Epithelial cell of esophagus (primary cell): ENCODE results near the gene KLHL10.
"Not testable (repeated sequence)": the region's sequence is repeated elsewhere in the genome, so short reads cannot be mapped to it uniquely, and the experiment has no call there.

Experiments used
- DNase-seq: peaks from one replicate; pipeline ENCODE4 v3.0.0; 2010; ENCODE audit warnings: low read depth
- H3K4me3 ChIP-seq: 2 replicates; pipeline ENCODE4 v1.5.1; 2011; ENCODE audit warnings: mild to moderate bottlenecking, low read length, control low read depth
- TF ChIP-seq, protein P1 (sequence below): IDR thresholded peaks from 2 replicates; pipeline ENCODE4 v1.5.1; 2011; ENCODE audit warnings: low read depth, mild to moderate bottlenecking, low read length, control low read depth, inconsistent platforms; ENCODE audit not compliant: insufficient read depth; ENCODE audit errors: missing control alignments

KLHL10 gene

DNA sequence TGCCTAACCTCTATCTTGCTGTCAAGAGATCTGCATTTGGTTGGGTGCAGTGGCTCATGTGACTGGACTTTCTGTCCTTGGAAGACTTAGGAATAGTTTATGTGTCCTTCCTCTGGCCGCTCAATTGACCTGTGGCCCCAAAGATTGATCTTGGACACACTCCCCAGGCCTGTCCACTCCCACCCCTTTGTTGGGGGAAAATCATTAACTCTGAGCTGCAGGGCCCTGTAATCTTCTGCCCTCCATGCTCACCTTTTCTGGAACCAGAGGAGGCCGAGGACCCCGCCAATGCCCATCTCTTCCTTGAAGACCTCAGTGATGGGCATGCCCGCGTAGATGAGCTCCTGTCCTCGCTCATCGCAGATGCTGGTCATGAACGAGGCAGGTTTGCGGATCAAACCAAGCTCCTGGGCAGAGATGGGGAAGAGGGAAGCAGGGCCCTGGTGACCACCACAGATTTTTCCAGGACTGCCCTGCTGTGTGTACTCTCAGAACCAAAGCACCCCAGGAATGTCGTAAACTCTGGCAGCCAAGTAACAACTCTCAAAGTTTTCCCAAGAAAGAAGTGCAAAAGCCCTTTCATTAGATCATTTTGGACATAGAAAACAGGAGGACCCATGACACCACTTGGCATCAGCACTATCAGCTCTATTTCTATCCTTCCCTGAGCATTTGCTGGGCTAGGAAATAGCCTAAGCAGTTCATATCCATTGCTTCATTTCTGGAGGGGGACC is 36.1 kb downstream of the KLHL10 start:
- TF ChIP-seq, protein P1, sequence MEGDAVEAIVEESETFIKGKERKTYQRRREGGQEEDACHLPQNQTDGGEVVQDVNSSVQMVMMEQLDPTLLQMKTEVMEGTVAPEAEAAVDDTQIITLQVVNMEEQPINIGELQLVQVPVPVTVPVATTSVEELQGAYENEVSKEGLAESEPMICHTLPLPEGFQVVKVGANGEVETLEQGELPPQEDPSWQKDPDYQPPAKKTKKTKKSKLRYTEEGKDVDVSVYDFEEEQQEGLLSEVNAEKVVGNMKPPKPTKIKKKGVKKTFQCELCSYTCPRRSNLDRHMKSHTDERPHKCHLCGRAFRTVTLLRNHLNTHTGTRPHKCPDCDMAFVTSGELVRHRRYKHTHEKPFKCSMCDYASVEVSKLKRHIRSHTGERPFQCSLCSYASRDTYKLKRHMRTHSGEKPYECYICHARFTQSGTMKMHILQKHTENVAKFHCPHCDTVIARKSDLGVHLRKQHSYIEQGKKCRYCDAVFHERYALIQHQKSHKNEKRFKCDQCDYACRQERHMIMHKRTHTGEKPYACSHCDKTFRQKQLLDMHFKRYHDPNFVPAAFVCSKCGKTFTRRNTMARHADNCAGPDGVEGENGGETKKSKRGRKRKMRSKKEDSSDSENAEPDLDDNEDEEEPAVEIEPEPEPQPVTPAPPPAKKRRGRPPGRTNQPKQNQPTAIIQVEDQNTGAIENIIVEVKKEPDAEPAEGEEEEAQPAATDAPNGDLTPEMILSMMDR, result no peak
- no peak for DNase-seq
- H3K4me3 ChIP-seq, result no peak overlapping the region

DNA sequence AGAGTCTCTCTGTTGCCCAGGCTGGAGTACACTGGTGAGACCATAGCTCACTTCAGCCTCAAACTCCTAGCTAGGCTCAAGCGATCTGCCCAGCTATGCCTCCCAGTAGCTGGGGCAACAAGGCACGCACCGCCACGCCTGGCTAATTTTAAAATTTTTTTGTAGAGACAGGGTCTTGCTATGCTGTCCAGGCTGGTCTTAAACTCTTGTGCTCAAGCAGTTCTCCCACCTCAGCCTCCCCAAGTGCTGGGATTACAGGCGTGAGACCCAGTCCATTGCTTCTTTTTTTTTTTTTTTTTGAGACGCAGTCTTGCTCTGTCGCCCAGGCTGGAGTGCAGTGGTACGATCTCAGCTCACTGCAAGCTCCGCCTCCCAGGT is 36.7 kb downstream of the KLHL10 start:
- H3K4me3 ChIP-seq, DNase-seq: not testable (repeated sequence)

DNA sequence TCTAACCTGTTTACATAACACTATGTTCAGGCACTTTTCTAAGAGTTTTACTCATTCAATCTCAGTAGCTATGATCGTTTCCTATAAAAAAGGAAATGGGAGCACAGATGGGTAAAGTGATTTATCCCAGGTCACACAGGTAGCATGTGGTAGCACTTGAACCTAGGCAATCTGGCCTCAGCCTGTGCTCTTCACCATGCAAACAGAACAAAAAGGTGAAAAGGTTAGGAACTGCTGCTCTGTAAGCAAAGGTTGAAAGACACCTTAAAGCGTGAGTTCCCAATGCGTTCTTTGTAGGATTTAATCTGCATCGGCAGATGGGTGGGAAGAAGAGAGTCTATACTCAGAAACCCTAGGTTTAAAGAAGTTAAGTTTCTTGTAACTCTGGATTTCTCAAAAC is 42.5 kb downstream of the KLHL10 start:
- no peak for DNase-seq
- TF ChIP-seq, protein P1, result no peak
- no peak overlapping the region for H3K4me3 ChIP-seq

DNA sequence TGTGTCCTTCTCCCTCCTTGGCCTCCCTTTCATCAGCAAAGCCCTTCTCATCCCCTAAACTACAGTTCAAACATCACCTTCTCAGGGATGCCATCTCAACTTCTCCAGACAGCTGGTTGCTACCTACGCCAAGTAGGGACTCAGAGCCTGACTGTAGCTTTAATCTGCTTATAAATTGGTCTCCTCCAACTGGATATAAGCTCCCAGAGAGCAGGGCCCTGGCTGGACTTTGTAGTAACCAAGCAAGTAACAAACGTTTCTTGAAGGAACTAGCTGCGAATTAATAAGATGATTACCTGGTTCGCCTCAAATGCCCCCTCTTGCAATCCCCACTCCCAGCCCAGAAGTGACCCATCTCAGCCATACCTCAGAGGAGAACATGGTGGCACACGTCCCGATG is 45.1 kb downstream of the KLHL10 start:
- TF ChIP-seq, protein P1, result no peak
- DNase-seq, result no peak

DNA sequence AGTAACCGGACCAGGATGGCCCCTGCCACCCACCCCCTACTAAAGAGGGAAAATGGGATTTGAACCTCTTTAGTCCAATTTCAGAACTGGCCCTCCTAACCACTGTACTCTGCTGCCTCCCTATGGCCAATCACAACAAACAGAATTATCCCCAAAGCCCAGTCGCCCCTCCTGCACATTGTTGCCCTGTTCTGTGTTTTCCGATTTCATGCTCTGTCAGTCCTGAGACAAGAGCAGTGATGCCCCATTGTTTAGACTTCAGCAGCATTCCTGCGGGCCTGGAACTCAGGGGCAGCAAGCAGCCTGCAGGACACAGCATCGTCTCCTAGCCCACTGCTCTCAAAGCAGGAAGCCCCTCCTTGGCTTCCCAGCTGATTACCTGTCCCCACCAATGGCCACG is 48.1 kb downstream of the KLHL10 start:
- H3K4me3 ChIP-seq, result no peak overlapping the region
- DNase-seq, result no peak
- TF ChIP-seq, protein P1, result peak; percentile 40

More for the DNA sequence above, 45.1 kb downstream of the KLHL10 start:
- H3K4me3 ChIP-seq, result no peak overlapping the region

DNA sequence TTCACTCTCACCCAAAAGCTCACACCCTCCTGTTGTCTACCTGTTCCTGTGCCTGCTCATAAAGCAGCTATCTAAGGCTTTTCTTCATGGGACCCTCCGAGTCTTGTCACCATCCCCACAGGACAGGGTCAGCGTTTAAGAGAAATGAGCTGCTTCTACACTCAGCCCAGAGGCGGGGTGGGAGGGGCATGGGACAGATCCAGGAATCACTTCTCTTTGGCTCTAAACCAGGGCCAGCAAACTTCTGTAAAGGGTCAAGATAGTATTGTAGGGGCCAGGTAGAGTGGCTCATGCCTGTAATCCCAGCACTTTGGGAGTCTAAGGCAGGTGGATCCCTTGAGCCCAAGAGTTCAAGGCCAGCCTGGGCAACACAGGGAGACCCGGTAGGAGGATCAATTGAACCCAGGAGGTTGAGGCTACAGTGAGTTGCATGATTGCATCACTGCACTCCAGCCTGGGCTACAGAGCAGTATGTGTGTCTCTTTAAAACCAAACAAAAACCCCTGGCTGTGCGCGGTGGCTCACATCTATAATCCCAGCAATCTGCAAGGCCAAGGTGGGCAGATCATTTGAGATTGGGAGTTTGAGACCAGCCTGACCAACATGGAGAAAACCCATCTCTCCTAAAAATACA is 50.8 kb downstream of the KLHL10 start:
- TF ChIP-seq, protein P1, result no peak
- no peak overlapping the region for H3K4me3 ChIP-seq
- DNase-seq, result no peak

DNA sequence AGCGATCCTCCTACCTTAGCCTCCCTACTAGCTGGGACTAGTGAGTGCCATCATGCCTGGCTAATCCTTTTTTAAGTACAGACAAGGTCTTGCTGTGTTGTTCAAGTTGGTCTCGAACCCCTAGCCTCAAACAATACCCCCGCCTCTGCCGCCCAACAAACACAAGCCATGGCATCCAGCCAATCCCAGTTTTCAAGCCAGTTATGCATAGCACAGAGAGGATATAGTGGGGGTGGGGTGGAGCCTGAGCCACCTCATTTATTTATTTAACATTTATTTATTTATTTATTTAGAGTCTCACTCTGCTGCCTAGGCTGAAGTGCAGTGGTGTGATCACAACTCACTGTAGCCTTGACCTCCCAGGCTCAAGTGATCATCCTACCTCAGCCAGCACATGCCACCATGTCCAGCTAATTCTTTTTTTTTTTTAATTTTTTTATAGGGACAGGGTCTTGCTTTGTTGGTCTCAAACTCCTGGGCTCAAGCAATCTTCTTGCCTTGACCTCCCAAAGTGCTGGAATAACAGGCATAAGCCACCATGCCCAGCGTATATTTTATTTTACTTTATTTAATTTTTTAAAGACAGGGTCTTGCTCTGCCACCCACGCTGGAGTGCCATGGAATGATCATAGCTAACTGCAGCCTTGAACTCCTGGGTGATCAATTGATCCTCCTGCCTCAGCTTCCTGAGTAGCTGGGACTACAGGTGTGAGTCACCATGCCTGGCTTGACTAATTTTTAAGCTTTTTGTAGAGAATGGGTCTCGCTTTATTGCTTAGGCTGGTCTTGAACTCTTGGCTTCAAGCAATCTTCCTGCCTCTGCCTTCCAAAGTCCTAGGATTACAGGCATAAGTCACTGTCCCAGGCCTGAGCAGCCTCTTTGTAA is 53.8 kb downstream of the KLHL10 start:
- no peak for DNase-seq
- TF ChIP-seq, protein P1, result no peak

More for the DNA sequence above, 53.8 kb downstream of the KLHL10 start:
- no peak overlapping the region for H3K4me3 ChIP-seq
